H1 (cell line): ENCODE results near the gene SCNN1G. TPM values are rescaled to one million over a fixed set of nuclear protein-coding genes. Genes with fewer than 3 reads are reported as not detected.

ENCODE experiments used
- CEBPB ChIP-seq: IDR thresholded peaks from 2 replicates; pipeline ENCODE4 v1.6.1; 2012; ENCODE audit warnings: low read depth, low read length
- CHD2 ChIP-seq: IDR thresholded peaks from 2 replicates; pipeline ENCODE4 v1.6.1; 2012; ENCODE audit warnings: low read length, improper control_type of control experiment
- GABPA ChIP-seq: IDR thresholded peaks from 2 replicates; pipeline ENCODE4 v1.6.1; 2011; ENCODE audit warnings: mild to moderate bottlenecking, low read length, moderate library complexity, borderline replicate concordance; ENCODE audit not compliant: insufficient read depth
- PHF8 ChIP-seq: fragments of 200-600 bp; sonication (generic); conservative IDR thresholded peaks from 2 replicates; pipeline ENCODE4 v1.7.1; 2012; ENCODE audit warnings: low read depth, mild to moderate bottlenecking, inconsistent platforms, low read length, moderate library complexity
- POU5F1 ChIP-seq: IDR thresholded peaks from 2 replicates; pipeline ENCODE4 v1.6.1; 2011; ENCODE audit warnings: low read depth, mild to moderate bottlenecking, low read length, moderate library complexity
- SIRT6 ChIP-seq: IDR thresholded peaks from one replicate; pipeline ENCODE4 v1.7.1; 2012; ENCODE audit warnings: low read length, inconsistent platforms
- YY1 ChIP-seq: IDR thresholded peaks from 2 replicates; pipeline ENCODE4 v1.6.1; 2011; ENCODE audit warnings: low read depth, mild to moderate bottlenecking, low read length
- polyA plus RNA-seq, 7 experiments: library from polyadenylated mRNA; depleted of rRNA in 3 of 7; stranded (reverse) in 5 of 7; unstranded in 2 of 7; fragments of >200 nt in 5 of 7; fragments of 200-250 nt in 2 of 7; gene quantifications; 1 replicate in 5 of 7; 2 replicates in 1 of 7; 4 replicates in 1 of 7; pipeline versions ENCODE4 v1.2.1 to v1.2.3, GENCODE V29; 2011 to 2013; ENCODE audit warnings: missing spikeins in 2 of 7, mixed read lengths in 2 of 7
- total RNA-seq: library from RNA; stranded (reverse); fragmentation: NEBNext Ultra II Directional; extraction: Animal tissue kit (Norgen Biotek cat#: 25700); gene quantifications from 2 replicates; pipeline ENCODE4 v1.2.1, GENCODE V29; 2021

Gene SCNN1G
- total and polyA plus RNA-seq, 2 of the 8 experiments (the other 6 are each of a cell fraction or from before 2014, with no cell fraction given): 0.73 to 1.1 TPM

DNA sequence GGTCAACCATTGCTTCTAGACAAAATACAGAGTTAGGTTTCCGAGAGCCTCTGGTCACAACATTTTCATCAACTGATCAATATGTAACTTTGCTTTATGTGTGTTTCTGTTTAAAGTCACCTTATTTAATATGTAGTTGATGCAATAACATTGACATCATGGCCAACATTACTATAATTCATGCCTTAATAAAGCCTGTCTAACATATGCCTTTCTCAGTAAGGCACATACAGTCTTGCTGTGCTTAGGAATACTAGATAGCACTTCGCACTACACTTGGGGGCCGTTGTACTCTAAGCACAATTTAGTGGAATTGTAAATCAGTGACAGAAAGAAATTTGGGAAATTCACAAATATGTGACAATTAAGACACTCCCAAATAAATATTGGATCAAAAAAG lies 9.6 kb upstream of the SCNN1G start (continued):
- TF ChIP-seq CHD2: no peak
- no peak for TF ChIP-seq GABPA
- no peak for TF ChIP-seq PHF8
- no peak for TF ChIP-seq POU5F1
- TF ChIP-seq CEBPB: no peak
- no peak for TF ChIP-seq SIRT6
- TF ChIP-seq YY1: no peak
